ENCODE results near the gene SNRNP35.
A peak's percentile ranks its signal among the peaks of the same experiment; 100 is the strongest.
"Not testable (repeated sequence)": the region's sequence is repeated elsewhere in the genome, so short reads cannot be mapped to it uniquely, and the experiment has no call there.

The SNRNP35 gene

DNA sequence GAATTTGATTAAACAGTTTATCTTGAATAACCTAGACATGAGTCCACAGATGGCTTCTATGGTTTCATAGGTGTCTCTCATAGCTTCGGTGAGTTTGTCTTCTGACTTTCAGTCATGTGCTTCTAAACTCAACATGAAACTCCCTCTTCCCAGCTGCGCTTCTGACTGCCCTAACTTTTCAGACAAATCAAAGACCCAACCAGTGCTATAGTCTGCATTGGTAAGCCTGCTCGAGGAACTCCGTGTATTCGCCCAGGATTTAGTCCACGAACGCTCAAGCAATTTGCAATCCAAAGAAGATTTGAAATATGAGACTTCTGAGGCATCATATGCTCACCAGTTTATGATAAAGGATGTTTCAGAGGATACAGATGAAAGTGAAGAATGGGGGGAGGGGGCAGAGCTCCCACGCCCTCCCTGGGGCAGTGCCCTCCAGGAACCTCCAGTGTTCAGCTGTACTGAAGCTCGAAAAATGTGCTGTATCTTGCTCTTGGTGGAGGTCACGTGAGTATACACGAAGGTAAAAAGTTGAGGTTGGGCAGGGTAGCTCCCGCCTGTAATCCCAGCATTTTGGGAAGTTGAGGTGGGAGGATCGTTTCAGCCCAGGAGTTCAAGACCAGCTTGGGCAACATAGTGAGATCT, 16.3 kb upstream of the SNRNP35 start:
- Mint-ChIP-seq H3K4me3 (no peak overlapping the region), H3K4me1 (ENCODE audit: low read depth) (peaks cover 14% of the 10 kb centered on the region), H3K27me3 (ENCODE audit: low read depth) (no peaks in the 10 kb centered on the region), H3K9me3 (no peaks in the 10 kb centered on the region), H3K27ac (no peak overlapping the region), H3K36me3 (ENCODE audit: low read depth) (no peaks in the 10 kb centered on the region)
- no peak for DNase-seq (ENCODE audit: low spot score)

DNA sequence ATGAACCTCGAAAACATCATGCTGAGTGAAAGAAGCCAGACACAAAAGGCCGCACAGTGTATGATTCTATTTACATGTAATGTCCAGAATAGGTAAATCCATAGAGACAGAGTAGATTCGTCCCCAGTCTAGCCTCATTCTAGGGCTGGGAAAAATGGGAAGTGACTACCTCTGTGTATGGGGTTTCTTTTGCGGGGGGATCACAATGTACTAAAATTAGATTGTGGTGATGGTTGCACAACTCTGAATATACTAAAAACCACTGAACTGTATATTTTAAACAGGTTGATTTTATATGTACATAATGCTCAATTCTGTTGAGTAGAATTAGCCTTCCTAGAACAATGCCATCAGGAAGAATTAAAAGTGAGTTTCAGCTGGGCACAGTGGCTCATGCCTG, 15.2 kb upstream of the SNRNP35 start:
- Mint-ChIP-seq H3K4me3 (no peak overlapping the region), H3K9me3 (no peaks in the 10 kb centered on the region), H3K4me1 (ENCODE audit: low read depth) (peaks cover 12% of the 10 kb centered on the region), H3K27me3 (ENCODE audit: low read depth) (no peaks in the 10 kb centered on the region), H3K36me3 (ENCODE audit: low read depth) (no peaks in the 10 kb centered on the region), H3K27ac (no peak overlapping the region)
- DNase-seq (ENCODE audit: low spot score) = no peak

DNA sequence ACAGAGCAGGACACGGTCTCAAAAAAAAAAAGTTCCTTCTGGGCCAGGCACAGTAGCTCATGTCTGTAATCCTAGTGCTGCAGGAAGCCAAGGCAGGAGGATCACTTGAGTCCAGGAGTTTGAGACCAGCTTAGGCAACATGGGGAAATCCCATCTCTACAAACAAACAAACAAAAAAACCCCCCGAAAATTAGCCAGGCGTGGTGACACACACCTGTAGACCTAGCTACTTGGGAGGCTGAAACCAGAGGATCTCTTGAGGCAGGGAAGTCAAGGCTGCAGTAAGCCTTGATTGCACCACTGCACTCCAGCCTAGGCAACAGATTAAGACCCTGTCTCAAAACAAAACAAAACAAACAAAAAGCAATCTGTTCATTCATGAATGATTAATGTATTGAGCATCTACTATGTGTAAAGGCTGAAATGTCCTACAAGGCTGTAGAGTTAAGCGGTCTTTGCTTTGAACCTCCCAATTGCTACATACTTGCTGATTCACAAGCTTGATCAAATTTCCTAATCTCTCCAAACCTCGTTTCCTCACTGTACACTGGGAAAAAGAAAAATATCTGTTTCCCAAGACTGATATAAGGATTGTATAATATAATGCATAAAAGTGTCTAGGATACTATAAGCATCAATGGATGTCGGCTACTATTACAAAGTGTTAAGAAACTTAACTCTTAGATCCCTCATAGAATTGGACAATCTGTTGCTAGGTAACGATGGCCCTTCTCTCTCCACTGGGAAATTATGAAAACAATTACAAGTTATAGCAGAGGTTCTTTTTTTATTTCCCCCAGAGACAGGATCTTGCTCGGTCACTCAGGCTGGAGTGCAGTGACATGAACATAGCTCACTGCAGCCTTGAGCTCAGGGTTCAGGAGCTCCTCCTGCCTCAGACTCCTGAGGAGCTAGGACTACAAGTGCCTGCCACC, 13.6 kb upstream of the SNRNP35 start:
- Mint-ChIP-seq H3K4me1 (ENCODE audit: low read depth) (peaks cover 23% of the 10 kb centered on the region), H3K27ac (no peak overlapping the region), H3K4me3 (no peak overlapping the region), H3K9me3 (no peaks in the 10 kb centered on the region), H3K36me3 (ENCODE audit: low read depth) (peaks cover 3% of the 10 kb centered on the region), H3K27me3 (ENCODE audit: low read depth) (no peaks in the 10 kb centered on the region)
- no peak for DNase-seq (ENCODE audit: low spot score)

DNA sequence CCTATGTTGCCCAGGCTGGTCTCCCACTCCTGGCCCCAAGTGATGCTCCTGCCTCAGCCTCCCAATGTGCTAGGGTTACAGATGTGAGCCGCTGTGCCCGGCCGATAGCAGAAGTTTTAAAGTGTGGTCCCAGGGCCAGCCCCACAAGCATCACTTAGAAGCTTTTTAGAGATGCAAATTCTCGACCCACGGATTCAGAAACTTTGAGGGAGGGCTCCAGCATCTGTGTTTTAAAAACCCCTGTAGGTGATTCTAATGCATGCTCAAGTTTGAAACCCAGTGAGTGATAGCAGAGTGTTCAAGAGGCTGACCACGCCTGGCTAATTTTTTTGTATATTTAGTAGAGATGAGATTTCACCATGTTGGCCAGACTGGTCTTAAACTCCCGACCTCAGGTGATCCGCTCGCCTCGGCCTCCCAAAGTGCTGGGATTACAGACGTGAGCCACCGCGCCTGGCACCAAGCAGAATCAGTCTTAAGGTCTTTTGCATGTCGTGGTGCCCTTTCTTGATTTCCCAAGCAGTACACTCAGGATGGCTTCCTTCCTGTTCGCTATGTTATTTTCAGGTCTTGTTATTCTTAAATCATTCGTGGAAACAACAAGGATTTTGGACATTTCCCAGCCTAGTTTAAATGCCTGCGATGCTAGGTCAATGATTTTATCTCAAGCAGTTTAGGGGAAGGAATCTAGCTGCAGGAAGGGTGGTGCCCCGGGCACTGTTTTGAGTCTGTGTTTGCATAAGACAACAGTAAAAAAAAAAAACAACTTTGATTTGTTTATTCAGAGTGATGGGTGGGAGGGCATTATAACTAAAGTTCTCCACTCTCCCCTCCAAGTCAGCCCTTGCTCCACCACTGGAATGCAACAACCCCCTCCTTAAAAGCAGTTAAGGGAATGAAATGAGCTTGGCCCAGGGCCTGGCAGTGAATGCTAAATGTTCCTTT, 12.3 kb upstream of the SNRNP35 start:
- peaks cover 3% of the 10 kb centered on the region for H3K36me3 Mint-ChIP-seq (ENCODE audit: low read depth)
- H3K4me1 Mint-ChIP-seq (ENCODE audit: low read depth) = peaks cover 24% of the 10 kb centered on the region
- no peaks in the 10 kb centered on the region for H3K9me3 Mint-ChIP-seq
- peak overlapping the region; percentile 50 for H3K27ac Mint-ChIP-seq
- H3K4me3 Mint-ChIP-seq = peak overlapping the region; percentile 60
- no peaks in the 10 kb centered on the region for H3K27me3 Mint-ChIP-seq (ENCODE audit: low read depth)
- DNase-seq (ENCODE audit: low spot score) = no peak

DNA sequence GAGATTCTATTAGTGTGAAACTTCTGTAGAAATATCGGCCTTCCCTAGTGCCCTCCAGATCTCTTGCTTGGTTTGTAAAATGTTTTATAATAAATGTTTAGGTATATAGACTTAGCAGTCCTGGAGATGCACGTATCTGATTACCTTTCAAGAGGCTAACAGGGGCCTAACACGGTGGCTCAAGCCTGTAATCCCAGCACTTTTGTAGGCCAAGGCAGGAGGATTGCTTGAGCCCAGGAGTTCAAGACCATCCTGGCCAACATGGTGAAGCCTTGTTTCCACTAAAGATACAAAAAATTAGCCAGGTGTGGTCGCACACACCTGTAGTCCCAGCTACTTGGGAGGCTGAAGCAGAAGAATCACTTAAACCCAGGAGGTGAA, 11.6 kb upstream of the SNRNP35 start:
- H3K36me3 Mint-ChIP-seq (ENCODE audit: low read depth) = peaks cover 3% of the 10 kb centered on the region
- peaks cover 24% of the 10 kb centered on the region for H3K4me1 Mint-ChIP-seq (ENCODE audit: low read depth)
- peak overlapping the region; percentile 60 for H3K4me3 Mint-ChIP-seq
- no peaks in the 10 kb centered on the region for H3K9me3 Mint-ChIP-seq
- no peak for DNase-seq (ENCODE audit: low spot score)
- H3K27me3 Mint-ChIP-seq (ENCODE audit: low read depth) = no peaks in the 10 kb centered on the region
- H3K27ac Mint-ChIP-seq = peak overlapping the region; percentile 50

DNA sequence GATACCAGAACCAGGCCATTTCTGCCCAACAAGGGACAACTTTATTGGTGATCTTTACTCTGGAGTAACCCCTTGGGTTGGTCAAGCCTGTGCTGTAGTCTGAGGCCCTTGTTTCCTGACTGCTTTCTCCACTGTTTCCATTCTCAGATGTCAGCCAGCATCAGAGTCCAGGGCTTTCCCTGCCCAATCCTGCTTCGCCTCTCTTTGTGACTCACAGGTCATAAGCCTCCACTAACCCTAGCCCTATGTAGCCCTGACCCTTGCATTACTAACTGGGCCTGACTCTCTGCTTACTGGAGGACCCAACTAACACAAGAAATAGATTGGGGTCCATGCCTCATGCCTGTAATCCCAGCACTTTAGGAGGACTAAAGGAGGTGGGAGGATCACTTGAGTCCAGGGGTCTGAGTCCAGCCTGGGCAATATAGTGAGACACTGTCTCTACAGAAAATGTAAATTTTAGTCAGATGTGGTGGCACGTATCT, 8.6 kb upstream of the SNRNP35 start:
- Mint-ChIP-seq H3K4me3 (peak overlapping the region; percentile 21), H3K27ac (peak overlapping the region; percentile 66), H3K9me3 (no peaks in the 10 kb centered on the region), H3K27me3 (ENCODE audit: low read depth) (no peaks in the 10 kb centered on the region), H3K4me1 (ENCODE audit: low read depth) (peaks cover 19% of the 10 kb centered on the region), H3K36me3 (ENCODE audit: low read depth) (peaks cover 3% of the 10 kb centered on the region)
- DNase-seq (ENCODE audit: low spot score) = no peak

DNA sequence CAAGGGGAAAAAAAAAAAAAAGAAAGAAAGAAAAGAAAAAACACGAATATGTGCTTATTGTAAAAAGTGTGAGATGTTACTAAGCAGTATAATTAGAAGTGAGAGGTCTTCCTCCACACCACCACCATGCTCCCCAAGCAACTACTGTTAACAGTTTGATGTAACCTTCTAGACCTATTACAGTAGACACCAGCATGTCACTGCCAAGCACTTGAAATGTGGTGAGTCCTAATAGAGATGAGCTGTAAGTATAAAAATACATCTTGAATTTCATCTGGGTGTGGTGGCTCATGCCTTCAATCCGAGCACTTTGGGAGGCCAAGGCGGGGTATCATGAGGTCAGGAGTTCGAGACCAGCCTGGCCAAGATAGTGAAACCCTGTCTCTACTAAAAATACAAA, 8.1 kb upstream of the SNRNP35 start:
- H3K4me3 Mint-ChIP-seq = no peak overlapping the region
- H3K27me3 Mint-ChIP-seq (ENCODE audit: low read depth) = no peaks in the 10 kb centered on the region
- H3K27ac Mint-ChIP-seq = peak overlapping the region; percentile 66
- peaks cover 3% of the 10 kb centered on the region for H3K36me3 Mint-ChIP-seq (ENCODE audit: low read depth)
- no peaks in the 10 kb centered on the region for H3K9me3 Mint-ChIP-seq
- DNase-seq (ENCODE audit: low spot score) = no peak
- peaks cover 19% of the 10 kb centered on the region for H3K4me1 Mint-ChIP-seq (ENCODE audit: low read depth)

DNA sequence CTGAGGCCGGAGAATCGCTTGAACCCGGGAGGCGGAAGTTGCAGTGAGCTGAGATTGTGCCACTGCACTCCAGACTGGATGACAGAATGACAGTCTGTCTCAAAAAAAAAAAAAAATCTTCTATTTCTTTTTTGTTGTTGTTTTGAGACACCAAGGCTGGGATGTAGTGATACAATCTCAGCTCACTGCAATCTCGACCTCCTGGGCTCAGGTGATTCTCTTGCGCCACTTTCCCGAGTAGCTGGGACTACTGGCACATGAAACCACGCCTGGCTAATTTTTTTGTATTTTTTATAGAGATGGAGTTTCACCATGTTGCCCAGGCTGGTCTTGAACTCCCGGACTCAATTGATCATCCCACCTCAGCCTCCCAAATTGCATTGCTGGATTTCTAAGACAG, 7.3 kb upstream of the SNRNP35 start:
- DNase-seq (ENCODE audit: low spot score) = no peak
- no peaks in the 10 kb centered on the region for H3K27me3 Mint-ChIP-seq (ENCODE audit: low read depth)
- H3K9me3 Mint-ChIP-seq = no peaks in the 10 kb centered on the region
- peaks cover 18% of the 10 kb centered on the region for H3K4me1 Mint-ChIP-seq (ENCODE audit: low read depth)
- no peak overlapping the region for H3K27ac Mint-ChIP-seq
- H3K4me3 Mint-ChIP-seq = no peak overlapping the region
- peaks cover 3% of the 10 kb centered on the region for H3K36me3 Mint-ChIP-seq (ENCODE audit: low read depth)

DNA sequence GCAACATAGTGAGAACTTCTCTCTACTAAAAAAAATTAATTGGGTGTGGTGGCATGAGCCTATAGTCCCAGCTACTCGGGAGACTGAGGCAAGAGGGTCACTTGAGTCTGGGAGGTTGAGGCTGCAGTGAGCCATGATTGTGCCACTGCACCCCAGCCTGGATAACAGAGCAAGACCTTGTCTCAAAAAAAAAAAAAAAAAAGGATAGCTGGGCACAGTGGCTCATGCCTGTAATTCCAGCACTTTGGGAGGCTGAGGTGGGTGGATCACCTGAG, 5.7 kb upstream of the SNRNP35 start:
- H3K9me3 Mint-ChIP-seq; H3K27me3 Mint-ChIP-seq (ENCODE audit: low read depth); H3K36me3 Mint-ChIP-seq (ENCODE audit: low read depth); H3K4me3 Mint-ChIP-seq; H3K27ac Mint-ChIP-seq; DNase-seq (ENCODE audit: low spot score): not testable (repeated sequence)
- peaks cover 13% of the 10 kb centered on the region for H3K4me1 Mint-ChIP-seq (ENCODE audit: low read depth)

DNA sequence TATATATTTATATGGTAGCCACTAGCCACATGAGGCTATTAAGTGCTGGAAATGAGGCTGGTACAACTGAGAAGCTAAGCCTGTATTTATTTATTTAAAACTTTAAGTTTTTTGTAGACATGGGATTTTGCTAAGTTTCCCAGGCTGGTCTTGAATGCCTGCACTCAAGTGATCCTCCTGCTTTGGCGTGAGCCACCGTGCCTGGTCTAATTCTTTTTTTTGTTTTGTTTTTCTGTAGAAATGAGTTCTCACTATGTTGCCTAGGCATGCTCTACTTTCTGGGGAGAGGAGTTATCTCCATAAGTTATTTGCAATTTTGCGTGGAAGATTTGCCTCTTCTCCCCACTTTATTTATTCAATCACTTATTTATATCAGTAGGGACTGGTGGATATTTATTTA, 4.8 kb upstream of the SNRNP35 start:
- peaks cover 6% of the 10 kb centered on the region for H3K36me3 Mint-ChIP-seq (ENCODE audit: low read depth)
- DNase-seq (ENCODE audit: low spot score) = no peak
- no peaks in the 10 kb centered on the region for H3K9me3 Mint-ChIP-seq
- H3K4me1 Mint-ChIP-seq (ENCODE audit: low read depth) = peaks cover 10% of the 10 kb centered on the region
- H3K27ac Mint-ChIP-seq = no peak overlapping the region
- H3K4me3 Mint-ChIP-seq = no peak overlapping the region
- H3K27me3 Mint-ChIP-seq (ENCODE audit: low read depth) = no peaks in the 10 kb centered on the region

DNA sequence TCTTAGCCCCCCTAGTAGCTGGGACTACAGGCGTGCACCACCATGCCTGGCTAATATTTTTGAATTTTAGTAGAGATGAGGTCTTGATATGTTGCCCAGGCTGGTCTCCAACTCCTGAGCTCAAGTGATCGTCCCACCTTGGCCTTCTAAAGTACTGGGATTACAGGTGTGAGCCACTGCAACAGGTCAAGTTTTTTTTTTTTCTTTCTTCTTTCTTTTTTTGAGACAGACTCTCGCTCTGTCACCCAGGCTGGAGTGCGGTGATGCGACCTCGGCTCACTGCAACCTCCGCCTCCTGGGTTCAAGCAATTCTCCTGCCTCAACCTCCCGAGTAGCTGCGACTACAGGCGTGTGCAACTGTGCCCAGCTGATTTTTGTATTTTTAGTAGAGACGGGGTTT, 5.2 kb downstream of the SNRNP35 start:
- not testable (repeated sequence) for H3K27ac Mint-ChIP-seq; H3K27me3 Mint-ChIP-seq (ENCODE audit: low read depth); H3K4me3 Mint-ChIP-seq; DNase-seq (ENCODE audit: low spot score); H3K9me3 Mint-ChIP-seq
- Mint-ChIP-seq H3K4me1 (ENCODE audit: low read depth) (peaks cover 19% of the 10 kb centered on the region), H3K36me3 (ENCODE audit: low read depth) (peaks cover 33% of the 10 kb centered on the region)

DNA sequence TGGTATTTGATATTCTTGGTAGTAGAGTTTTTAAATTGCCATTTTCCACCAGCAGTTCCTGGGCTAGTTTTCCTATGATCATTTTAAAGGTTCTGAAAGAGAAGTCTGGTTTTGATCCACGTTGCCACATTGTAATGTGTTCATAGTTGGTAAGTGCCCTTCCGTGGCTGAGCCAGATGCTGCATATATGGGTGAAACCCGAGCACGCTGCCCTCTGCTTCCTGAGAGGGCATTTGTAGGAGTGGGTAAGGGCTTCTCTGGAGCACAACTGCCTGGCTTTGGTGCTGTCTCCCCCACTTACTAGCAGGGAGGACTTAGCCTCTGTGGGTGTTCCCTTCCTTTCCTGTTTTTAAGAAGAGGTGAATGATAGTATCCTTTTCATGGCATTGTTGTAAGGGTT, 7.1 kb downstream of the SNRNP35 start:
- no peak overlapping the region for H3K4me3 Mint-ChIP-seq
- peaks cover 13% of the 10 kb centered on the region for H3K4me1 Mint-ChIP-seq (ENCODE audit: low read depth)
- no peaks in the 10 kb centered on the region for H3K9me3 Mint-ChIP-seq
- no peaks in the 10 kb centered on the region for H3K27me3 Mint-ChIP-seq (ENCODE audit: low read depth)
- H3K27ac Mint-ChIP-seq = no peak overlapping the region
- H3K36me3 Mint-ChIP-seq (ENCODE audit: low read depth) = peaks cover 27% of the 10 kb centered on the region
- no peak for DNase-seq (ENCODE audit: low spot score)

DNA sequence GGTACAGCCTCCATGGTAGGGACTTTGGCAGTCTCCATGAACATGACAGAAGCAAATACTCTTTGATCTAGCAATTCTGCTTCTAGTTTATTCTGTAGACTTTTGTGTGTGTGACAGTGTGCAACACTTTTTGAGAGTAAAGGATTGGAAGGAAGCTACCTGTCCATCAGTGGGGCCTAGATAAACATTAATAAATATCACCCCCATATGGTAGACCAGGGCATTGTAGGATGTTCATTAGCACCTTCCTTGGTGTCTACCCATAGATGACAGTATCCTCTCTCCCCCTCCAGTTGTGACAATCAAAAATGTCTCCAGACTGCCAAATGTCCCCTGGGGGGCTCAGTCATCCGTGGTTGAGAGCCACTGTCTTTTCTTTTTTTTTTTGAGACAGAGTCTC, 10.8 kb downstream of the SNRNP35 start:
- no peaks in the 10 kb centered on the region for H3K27me3 Mint-ChIP-seq (ENCODE audit: low read depth)
- DNase-seq (ENCODE audit: low spot score) = no peak
- H3K36me3 Mint-ChIP-seq (ENCODE audit: low read depth) = peaks cover 25% of the 10 kb centered on the region
- H3K9me3 Mint-ChIP-seq = no peaks in the 10 kb centered on the region
- H3K27ac Mint-ChIP-seq = no peak overlapping the region
- peaks cover 8% of the 10 kb centered on the region for H3K4me1 Mint-ChIP-seq (ENCODE audit: low read depth)
- H3K4me3 Mint-ChIP-seq = no peak overlapping the region

DNA sequence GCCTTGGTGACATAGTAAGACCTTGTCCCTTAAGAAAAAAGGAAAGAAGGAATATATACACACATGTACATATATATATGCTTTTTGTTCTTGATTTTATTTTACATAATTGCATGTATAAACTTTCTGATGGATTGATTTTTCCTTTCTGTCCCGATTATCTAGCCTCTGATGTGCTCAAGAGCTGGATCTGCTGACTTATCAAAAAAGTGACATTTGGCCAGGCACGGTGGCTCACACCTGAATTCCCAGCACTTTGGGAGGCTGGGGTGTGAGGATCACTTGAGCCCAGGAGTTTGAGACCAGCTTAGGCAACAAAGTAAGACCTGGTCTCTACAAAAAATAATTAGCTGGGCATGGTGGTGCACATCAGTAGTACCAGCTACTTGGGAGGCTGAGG, 12.0 kb downstream of the SNRNP35 start:
- Mint-ChIP-seq H3K27me3 (ENCODE audit: low read depth) (no peaks in the 10 kb centered on the region), H3K4me3 (no peak overlapping the region), H3K27ac (no peak overlapping the region), H3K4me1 (ENCODE audit: low read depth) (peaks cover 13% of the 10 kb centered on the region), H3K9me3 (no peaks in the 10 kb centered on the region), H3K36me3 (ENCODE audit: low read depth) (peaks cover 23% of the 10 kb centered on the region)
- DNase-seq (ENCODE audit: low spot score) = no peak
